ENCODE results near the gene WBP1L.
A peak's percentile ranks its signal among the peaks of the same experiment; 100 is the strongest.
"Not testable (repeated sequence)": the region's sequence is repeated elsewhere in the genome, so short reads cannot be mapped to it uniquely, and the experiment has no call there.

Gene WBP1L

GRCh38 chr10:102844190-102844776, 100.5 kb downstream of the WBP1L start:
- CTCF ChIA-PET; H3K9me3 ChIP-seq (ENCODE audit: control insufficient read depth, insufficient read depth, low read depth, low read length); H3K36me3 ChIP-seq (ENCODE audit: control insufficient read depth in 2 of 2, insufficient read depth in 1 of 2, low read length in 2 of 2); H3K4me3 ChIP-seq (ENCODE audit: low read depth, low read length); H3K4me1 ChIP-seq (ENCODE audit: control insufficient read depth, insufficient read depth, low read length); H3K27ac ChIP-seq (ENCODE audit: extremely low read depth, low read depth, low read length); POLR2A ChIA-PET: not testable (repeated sequence)
- TF ChIP-seq ZNF529 (tag by site-specific recombination; IDR thresholded peaks at IDR 0.05; ENCODE audit: insufficient replicate concordance): peak; percentile 8
- TF ChIP-seq ZNF133 (tag by site-specific recombination; IDR thresholded peaks at IDR 0.05): 0 out of 2 replicates have a peak, but pooled peaks have one; percentile 39

DNA sequence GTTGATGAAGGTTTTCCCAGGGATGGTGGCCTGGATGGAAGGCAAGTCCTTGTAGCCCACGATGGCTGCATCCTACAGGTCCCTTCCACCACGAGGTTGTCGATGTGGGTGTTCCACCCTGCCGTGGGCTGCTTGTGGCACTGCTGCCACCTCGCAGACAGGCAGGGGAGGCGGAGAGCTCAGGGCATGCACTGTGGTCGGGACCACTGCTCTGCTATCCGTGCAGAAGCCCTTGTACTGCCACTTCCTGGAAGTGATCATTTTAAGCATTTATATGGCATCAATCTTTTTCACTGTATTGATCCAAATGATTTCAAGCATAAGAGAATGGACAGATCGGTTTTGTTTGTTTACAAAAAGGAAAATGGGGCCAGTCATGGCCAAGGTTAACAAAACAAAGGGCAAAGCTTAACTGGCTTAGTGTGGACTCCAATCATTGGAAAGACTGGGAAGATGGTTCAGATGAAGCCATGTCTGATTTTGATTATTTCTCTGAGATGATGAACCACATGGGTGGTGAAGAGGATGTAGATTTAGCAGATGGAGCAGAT, 101.7 kb downstream of the WBP1L start:
- H3K9me3 ChIP-seq (ENCODE audit: control insufficient read depth, insufficient read depth, low read depth, low read length): no peaks in the 10 kb centered on the region
- H3K27ac ChIP-seq (ENCODE audit: extremely low read depth, low read depth, low read length): no peak overlapping the region
- H3K4me3 ChIP-seq (ENCODE audit: low read depth, low read length): no peak overlapping the region
- TF ChIP-seq, protein P1, sequence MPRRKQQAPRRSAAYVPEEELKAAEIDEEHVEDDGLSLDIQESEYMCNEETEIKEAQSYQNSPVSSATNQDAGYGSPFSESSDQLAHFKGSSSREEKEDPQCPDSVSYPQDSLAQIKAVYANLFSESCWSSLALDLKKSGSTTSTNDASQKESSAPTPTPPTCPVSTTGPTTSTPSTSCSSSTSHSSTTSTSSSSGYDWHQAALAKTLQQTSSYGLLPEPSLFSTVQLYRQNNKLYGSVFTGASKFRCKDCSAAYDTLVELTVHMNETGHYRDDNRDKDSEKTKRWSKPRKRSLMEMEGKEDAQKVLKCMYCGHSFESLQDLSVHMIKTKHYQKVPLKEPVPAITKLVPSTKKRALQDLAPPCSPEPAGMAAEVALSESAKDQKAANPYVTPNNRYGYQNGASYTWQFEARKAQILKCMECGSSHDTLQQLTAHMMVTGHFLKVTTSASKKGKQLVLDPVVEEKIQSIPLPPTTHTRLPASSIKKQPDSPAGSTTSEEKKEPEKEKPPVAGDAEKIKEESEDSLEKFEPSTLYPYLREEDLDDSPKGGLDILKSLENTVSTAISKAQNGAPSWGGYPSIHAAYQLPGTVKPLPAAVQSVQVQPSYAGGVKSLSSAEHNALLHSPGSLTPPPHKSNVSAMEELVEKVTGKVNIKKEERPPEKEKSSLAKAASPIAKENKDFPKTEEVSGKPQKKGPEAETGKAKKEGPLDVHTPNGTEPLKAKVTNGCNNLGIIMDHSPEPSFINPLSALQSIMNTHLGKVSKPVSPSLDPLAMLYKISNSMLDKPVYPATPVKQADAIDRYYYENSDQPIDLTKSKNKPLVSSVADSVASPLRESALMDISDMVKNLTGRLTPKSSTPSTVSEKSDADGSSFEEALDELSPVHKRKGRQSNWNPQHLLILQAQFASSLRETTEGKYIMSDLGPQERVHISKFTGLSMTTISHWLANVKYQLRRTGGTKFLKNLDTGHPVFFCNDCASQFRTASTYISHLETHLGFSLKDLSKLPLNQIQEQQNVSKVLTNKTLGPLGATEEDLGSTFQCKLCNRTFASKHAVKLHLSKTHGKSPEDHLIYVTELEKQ (tag by site-specific recombination; IDR thresholded peaks at IDR 0.05; ENCODE audit: borderline replicate concordance): no peak
- TF ChIP-seq ZNF621 (tag by site-specific recombination; IDR thresholded peaks at IDR 0.05) (no peak), ZBTB20 (tag by site-specific recombination; IDR thresholded peaks at IDR 0.05) (no peak), SALL2 (tag by site-specific recombination; IDR thresholded peaks at IDR 0.05; ENCODE audit: borderline replicate concordance) (no peak), ZNF362 (tag by site-specific recombination; IDR thresholded peaks at IDR 0.05) (no peak)
- no peaks in the 10 kb centered on the region for H3K4me1 ChIP-seq (ENCODE audit: control insufficient read depth, insufficient read depth, low read length)
- no peaks in the 10 kb centered on the region for H3K36me3 ChIP-seq (ENCODE audit: control insufficient read depth in 2 of 2, insufficient read depth in 1 of 2, low read length in 2 of 2)
- POLR2A ChIA-PET: no interaction called here
- CTCF ChIA-PET: interaction anchor here (0.6 to 1.2 kb wide), 2 partner anchors 56 to 108 kb away, joined by 3 read pairs; no protein-coding TSS in a partner anchor

- POLR2A ChIA-PET: no interaction called here
- 0 out of 2 replicates have a peak, but pooled peaks cover under 1% of the 10 kb centered on the region for H3K4me1 ChIP-seq (ENCODE audit: control insufficient read depth, insufficient read depth, low read length)
- H3K27ac ChIP-seq (ENCODE audit: extremely low read depth, low read depth, low read length): no peak overlapping the region
- CTCF ChIA-PET: interaction anchor here (0.6 to 0.7 kb wide), 2 partner anchors 68 to 98 kb away, joined by 3 read pairs; no protein-coding TSS in a partner anchor
- H3K9me3 ChIP-seq (ENCODE audit: control insufficient read depth, insufficient read depth, low read depth, low read length): no peaks in the 10 kb centered on the region
- H3K36me3 ChIP-seq (ENCODE audit: control insufficient read depth in 2 of 2, insufficient read depth in 1 of 2, low read length in 2 of 2): no peaks in the 10 kb centered on the region
- TF ChIP-seq PRDM1 (tag by site-specific recombination; IDR thresholded peaks at IDR 0.05) (no peak), HOXD13 (CRISPR knock-in tag; IDR thresholded peaks at IDR 0.05; ENCODE audit: borderline replicate concordance) (no peak), FEZF1 (tag by site-specific recombination; IDR thresholded peaks at IDR 0.05) (no peak), GLI4 (tag by site-specific recombination; IDR thresholded peaks at IDR 0.05) (no peak), GLIS2 (tag by site-specific recombination; IDR thresholded peaks at IDR 0.05) (no peak), ZBTB20 (tag by site-specific recombination; IDR thresholded peaks at IDR 0.05) (no peak), TCF7L2 (IDR thresholded peaks at IDR 0.05; ENCODE audit: borderline replicate concordance, low read depth, low read length) (no peak), ZFHX2 (tag by site-specific recombination; conservative IDR thresholded peaks at IDR 0.05) (no peak), KLF8 (tag by site-specific recombination; IDR thresholded peaks at IDR 0.05) (no peak), ZNF112 (tag by site-specific recombination; IDR thresholded peaks at IDR 0.05) (no peak), ZNF785 (tag by site-specific recombination; IDR thresholded peaks at IDR 0.05) (no peak), ZNF132 (tag by site-specific recombination; IDR thresholded peaks at IDR 0.05; ENCODE audit: borderline replicate concordance) (no peak), WT1 (tag by site-specific recombination; IDR thresholded peaks at IDR 0.05) (no peak), GLIS1 (tag by site-specific recombination; IDR thresholded peaks at IDR 0.05) (no peak)
- TF ChIP-seq, protein P2, sequence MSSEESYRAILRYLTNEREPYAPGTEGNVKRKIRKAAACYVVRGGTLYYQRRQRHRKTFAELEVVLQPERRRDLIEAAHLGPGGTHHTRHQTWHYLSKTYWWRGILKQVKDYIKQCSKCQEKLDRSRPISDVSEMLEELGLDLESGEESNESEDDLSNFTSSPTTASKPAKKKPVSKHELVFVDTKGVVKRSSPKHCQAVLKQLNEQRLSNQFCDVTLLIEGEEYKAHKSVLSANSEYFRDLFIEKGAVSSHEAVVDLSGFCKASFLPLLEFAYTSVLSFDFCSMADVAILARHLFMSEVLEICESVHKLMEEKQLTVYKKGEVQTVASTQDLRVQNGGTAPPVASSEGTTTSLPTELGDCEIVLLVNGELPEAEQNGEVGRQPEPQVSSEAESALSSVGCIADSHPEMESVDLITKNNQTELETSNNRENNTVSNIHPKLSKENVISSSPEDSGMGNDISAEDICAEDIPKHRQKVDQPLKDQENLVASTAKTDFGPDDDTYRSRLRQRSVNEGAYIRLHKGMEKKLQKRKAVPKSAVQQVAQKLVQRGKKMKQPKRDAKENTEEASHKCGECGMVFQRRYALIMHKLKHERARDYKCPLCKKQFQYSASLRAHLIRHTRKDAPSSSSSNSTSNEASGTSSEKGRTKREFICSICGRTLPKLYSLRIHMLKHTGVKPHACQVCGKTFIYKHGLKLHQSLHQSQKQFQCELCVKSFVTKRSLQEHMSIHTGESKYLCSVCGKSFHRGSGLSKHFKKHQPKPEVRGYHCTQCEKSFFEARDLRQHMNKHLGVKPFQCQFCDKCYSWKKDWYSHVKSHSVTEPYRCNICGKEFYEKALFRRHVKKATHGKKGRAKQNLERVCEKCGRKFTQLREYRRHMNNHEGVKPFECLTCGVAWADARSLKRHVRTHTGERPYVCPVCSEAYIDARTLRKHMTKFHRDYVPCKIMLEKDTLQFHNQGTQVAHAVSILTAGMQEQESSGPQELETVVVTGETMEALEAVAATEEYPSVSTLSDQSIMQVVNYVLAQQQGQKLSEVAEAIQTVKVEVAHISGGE (tag by site-specific recombination; conservative IDR thresholded peaks at IDR 0.05; ENCODE audit: low read depth): no peak
- H3K4me3 ChIP-seq (ENCODE audit: low read depth, low read length): no peak overlapping the region
Observed at GRCh38 chr10:102850025-102850518, 106.3 kb downstream of the WBP1L start.

- H3K9me3 ChIP-seq (ENCODE audit: control insufficient read depth, insufficient read depth, low read depth, low read length); H3K4me3 ChIP-seq (ENCODE audit: low read depth, low read length); H3K27ac ChIP-seq (ENCODE audit: extremely low read depth, low read depth, low read length); H3K36me3 ChIP-seq (ENCODE audit: control insufficient read depth in 2 of 2, insufficient read depth in 1 of 2, low read length in 2 of 2); H3K4me1 ChIP-seq (ENCODE audit: control insufficient read depth, insufficient read depth, low read length); POLR2A ChIA-PET; CTCF ChIA-PET: not testable (repeated sequence)
Observed at GRCh38 chr10:102853237-102853636, 109.5 kb downstream of the WBP1L start.
